Prostate gland (tissue), 2 donors: ENCODE results near the gene DRC3.

Experiments
- POLR2A ChIP-seq: fragments of 450-650 bp; IDR thresholded peaks from one replicate; pipeline ENCODE4 v1.6.1; 2016; ENCODE audit warnings: antibody characterized with exemption, mild to moderate bottlenecking
- POLR2AphosphoS5 ChIP-seq: sonication (generic); formaldehyde crosslinking; IDR thresholded peaks from one replicate; pipeline ENCODE4 v1.6.1; 2017; ENCODE audit warnings: antibody characterized with exemption
- TF ChIP-seq, protein P1 (sequence below), 4 experiments: fragments of 200-600 bp in 2 of 4; fragments of 450-650 bp in 2 of 4; sonication (generic) in 2 of 4; IDR thresholded peaks; 1 replicate in 3 of 4; 2 replicates in 1 of 4; pipeline ENCODE4 v1.5.1; 2016 to 2019; ENCODE audit warnings: antibody characterized with exemption in 4 of 4, mild to moderate bottlenecking in 2 of 4, moderate library complexity in 2 of 4

DNA sequence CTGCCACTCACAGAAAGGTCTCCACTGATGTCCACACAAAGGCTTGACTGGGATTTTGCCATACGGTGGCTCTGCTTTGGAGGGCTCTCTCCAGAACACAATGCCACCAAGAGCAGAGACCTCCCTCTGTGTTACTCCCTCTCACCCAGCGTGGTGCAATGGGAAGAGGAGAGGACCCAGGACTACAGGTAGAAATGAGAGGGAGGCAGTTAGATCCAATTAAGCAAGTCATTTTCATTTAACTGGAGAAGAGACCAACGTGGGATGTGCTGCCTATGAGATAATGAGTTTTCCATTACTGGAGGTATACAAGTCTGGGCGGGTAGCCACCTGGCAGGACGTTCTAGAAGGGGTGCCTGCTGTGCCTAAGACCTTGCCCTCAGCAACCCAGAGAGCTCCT, 34.7 kb upstream of the DRC3 start:
- TF ChIP-seq, protein P1, sequence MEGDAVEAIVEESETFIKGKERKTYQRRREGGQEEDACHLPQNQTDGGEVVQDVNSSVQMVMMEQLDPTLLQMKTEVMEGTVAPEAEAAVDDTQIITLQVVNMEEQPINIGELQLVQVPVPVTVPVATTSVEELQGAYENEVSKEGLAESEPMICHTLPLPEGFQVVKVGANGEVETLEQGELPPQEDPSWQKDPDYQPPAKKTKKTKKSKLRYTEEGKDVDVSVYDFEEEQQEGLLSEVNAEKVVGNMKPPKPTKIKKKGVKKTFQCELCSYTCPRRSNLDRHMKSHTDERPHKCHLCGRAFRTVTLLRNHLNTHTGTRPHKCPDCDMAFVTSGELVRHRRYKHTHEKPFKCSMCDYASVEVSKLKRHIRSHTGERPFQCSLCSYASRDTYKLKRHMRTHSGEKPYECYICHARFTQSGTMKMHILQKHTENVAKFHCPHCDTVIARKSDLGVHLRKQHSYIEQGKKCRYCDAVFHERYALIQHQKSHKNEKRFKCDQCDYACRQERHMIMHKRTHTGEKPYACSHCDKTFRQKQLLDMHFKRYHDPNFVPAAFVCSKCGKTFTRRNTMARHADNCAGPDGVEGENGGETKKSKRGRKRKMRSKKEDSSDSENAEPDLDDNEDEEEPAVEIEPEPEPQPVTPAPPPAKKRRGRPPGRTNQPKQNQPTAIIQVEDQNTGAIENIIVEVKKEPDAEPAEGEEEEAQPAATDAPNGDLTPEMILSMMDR (IDR thresholded peaks at IDR 0.05): no peak
- TF ChIP-seq POLR2AphosphoS5: no peak
- no peak for TF ChIP-seq POLR2A
